Measurements from ENCODE around the gene GUK1.

The GUK1 gene

DNA sequence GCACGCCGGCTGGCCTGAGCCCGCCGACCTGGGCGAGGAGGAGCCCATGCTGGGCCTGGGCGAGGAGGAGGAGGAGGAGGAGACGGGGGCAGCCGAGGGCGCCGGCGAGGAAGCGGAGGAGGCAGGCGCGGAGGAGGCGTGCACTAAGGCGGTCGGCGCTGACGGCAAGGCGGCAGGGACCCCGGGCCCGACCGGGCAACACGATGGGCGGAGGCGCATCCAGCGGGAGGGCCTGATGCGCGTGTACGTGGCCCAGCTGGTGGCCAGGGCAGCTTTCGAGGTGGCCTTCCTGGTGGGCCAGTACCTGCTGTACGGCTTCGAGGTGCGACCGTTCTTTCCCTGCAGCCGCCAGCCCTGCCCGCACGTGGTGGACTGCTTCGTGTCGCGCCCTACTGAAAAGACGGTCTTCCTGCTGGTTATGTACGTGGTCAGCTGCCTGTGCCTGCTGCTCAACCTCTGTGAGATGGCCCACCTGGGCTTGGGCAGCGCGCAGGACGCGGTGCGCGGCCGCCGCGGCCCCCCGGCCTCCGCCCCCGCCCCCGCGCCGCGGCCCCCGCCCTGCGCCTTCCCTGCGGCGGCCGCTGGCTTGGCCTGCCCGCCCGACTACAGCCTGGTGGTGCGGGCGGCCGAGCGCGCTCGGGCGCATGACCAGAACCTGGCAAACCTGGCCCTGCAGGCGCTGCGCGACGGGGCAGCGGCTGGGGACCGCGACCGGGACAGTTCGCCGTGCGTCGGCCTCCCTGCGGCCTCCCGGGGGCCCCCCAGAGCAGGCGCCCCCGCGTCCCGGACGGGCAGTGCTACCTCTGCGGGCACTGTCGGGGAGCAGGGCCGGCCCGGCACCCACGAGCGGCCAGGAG is 18.3 kb downstream of the GUK1 start:
- Histone ChIP-seq H3K9me3 (no peaks in the 10 kb centered on the region), H3K4me3 (ENCODE audit: low read depth in 1 of 2, low read length in 1 of 2) (no peak overlapping the region), H3K36me3 (no peaks in the 10 kb centered on the region), H3K27ac (no peak overlapping the region), H3K27me3 (peaks cover 45% of the 10 kb centered on the region), H3K4me1 (ENCODE audit: control insufficient read depth in 1 of 2, insufficient read depth in 1 of 2, low read depth in 1 of 2, low read length in 1 of 2) (no peaks in the 10 kb centered on the region)
- TF ChIP-seq, protein P1, sequence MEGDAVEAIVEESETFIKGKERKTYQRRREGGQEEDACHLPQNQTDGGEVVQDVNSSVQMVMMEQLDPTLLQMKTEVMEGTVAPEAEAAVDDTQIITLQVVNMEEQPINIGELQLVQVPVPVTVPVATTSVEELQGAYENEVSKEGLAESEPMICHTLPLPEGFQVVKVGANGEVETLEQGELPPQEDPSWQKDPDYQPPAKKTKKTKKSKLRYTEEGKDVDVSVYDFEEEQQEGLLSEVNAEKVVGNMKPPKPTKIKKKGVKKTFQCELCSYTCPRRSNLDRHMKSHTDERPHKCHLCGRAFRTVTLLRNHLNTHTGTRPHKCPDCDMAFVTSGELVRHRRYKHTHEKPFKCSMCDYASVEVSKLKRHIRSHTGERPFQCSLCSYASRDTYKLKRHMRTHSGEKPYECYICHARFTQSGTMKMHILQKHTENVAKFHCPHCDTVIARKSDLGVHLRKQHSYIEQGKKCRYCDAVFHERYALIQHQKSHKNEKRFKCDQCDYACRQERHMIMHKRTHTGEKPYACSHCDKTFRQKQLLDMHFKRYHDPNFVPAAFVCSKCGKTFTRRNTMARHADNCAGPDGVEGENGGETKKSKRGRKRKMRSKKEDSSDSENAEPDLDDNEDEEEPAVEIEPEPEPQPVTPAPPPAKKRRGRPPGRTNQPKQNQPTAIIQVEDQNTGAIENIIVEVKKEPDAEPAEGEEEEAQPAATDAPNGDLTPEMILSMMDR (IDR thresholded peaks at IDR 0.05) = no peak

DNA sequence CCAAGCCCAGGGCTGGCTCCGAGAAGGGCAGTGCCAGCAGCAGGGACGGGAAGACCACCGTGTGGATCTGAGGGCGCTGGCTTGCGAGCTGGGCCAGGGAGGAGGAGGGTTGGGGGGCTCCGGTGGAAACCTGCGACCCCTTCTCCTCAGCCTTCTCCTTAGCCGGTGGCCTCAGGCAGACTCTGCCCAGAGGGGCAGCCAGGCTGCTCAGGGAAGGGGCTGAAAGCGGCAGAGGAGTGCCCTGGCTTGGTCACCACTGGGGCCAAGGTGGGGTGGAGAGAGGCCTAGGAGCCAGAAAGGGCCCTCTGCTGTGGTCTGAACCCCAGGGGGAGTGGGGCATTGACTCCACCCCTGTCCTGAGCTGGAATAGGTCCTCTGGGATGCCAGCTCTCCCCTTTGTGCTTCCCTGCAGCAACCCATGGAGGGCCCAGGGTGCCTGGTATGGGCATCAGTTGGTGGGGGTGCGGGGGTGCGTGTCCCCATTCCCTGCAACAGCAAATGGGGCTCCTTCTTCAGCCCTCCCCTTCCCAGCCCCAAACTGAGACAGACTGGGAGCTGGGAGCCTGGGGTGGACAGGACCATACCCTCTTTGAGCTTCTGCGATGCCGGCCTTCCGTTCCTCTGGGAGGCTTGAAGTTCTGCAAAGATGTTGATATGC is 19.1 kb downstream of the GUK1 start:
- H3K4me3 ChIP-seq (ENCODE audit: low read depth in 1 of 2, low read length in 1 of 2) = no peak overlapping the region

DNA sequence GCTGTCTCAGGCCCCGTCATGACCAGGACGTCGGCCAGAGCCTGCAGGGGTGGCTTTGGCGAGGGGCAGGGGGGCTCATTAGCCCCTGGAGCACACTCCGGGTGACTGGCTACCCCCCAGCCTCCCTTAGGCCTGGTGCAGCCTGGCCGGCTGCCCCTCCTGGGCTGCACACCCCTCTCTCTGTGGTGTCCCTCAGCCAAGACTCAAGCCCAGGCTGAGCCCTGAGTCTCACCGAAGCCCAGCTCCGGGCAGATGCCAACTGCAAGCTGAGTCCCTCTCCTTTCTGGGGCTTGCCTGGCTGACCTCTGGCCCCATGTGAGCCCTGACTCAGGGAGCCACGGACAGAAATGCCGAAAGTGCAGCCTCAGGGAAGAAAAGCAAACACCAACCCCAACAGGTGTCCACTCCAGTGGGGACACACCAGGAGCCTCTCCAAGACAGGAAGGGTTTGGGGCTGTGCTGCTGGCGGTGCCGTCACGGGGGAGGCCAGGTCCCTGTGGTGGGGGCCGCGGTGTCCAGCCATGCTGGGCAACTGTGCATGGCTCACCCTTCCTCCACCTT is 20.2 kb downstream of the GUK1 start:
- Histone ChIP-seq H3K27me3 (peaks cover 55% of the 10 kb centered on the region), H3K36me3 (no peaks in the 10 kb centered on the region), H3K4me3 (ENCODE audit: low read depth in 1 of 2, low read length in 1 of 2) (no peak overlapping the region), H3K9me3 (no peaks in the 10 kb centered on the region), H3K4me1 (ENCODE audit: control insufficient read depth in 1 of 2, insufficient read depth in 1 of 2, low read depth in 1 of 2, low read length in 1 of 2) (peaks cover 9% of the 10 kb centered on the region in 2 experiments), H3K27ac (no peak overlapping the region)
- TF ChIP-seq, protein P1 (IDR thresholded peaks at IDR 0.05) = no peak

More for the DNA sequence above, 19.1 kb downstream of the GUK1 start:
- Histone ChIP-seq H3K36me3 (no peaks in the 10 kb centered on the region), H3K9me3 (no peaks in the 10 kb centered on the region), H3K27me3 (peaks cover 53% of the 10 kb centered on the region), H3K4me1 (ENCODE audit: control insufficient read depth in 1 of 2, insufficient read depth in 1 of 2, low read depth in 1 of 2, low read length in 1 of 2) (no peaks in the 10 kb centered on the region), H3K27ac (no peak overlapping the region)
- TF ChIP-seq, protein P1 (IDR thresholded peaks at IDR 0.05) = no peak

DNA sequence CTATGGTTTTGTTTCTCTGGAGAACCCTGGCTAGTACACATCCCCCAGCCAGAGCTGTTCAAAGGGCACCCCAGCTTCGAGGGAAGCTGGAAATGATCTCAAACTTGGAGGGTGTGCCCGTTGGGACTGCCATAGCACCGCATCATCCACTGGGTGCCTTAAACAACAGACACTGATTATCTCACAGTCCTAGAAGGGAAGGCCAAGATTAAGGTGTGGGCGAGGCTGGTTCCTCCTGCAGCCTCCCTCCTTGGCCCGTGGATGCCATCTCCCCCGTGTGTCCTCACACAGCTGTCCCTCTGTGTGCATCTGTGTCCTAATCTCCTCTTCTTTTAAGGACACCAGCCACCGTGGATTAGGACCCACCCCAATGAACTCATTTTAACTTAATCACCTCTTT is 21.3 kb downstream of the GUK1 start:
- Histone ChIP-seq H3K27me3 (peaks cover 54% of the 10 kb centered on the region), H3K4me1 (ENCODE audit: control insufficient read depth in 1 of 2, insufficient read depth in 1 of 2, low read depth in 1 of 2, low read length in 1 of 2) (peaks cover 11 to 13% of the 10 kb centered on the region in 2 experiments), H3K4me3 (ENCODE audit: low read depth in 1 of 2, low read length in 1 of 2) (no peak overlapping the region), H3K36me3 (no peaks in the 10 kb centered on the region), H3K9me3 (no peaks in the 10 kb centered on the region), H3K27ac (no peak overlapping the region)
- TF ChIP-seq, protein P1 (IDR thresholded peaks at IDR 0.05) = no peak

DNA sequence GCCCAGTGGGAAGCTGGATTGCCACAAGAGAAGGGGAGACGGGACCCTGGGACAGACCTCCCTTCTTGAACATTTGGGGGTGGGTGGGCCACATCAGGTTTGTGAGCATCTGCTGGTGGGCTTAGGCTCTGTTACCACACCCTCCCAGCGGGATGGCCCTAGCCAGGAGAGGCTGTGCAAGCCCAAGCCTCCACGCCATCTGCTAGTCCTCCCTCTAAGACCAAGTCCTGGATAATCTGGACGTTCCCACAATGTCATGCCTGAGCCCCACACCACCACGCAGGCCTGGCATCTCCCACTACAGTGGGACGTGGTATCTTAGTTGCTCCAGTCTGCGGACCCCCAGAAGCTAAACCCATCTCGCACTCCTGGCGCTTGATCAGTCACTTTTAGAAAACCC is 21.8 kb downstream of the GUK1 start:
- Histone ChIP-seq H3K9me3 (no peaks in the 10 kb centered on the region), H3K4me3 (ENCODE audit: low read depth in 1 of 2, low read length in 1 of 2) (no peak overlapping the region), H3K27ac (no peak overlapping the region), H3K36me3 (no peaks in the 10 kb centered on the region), H3K27me3 (peaks cover 49% of the 10 kb centered on the region), H3K4me1 (ENCODE audit: control insufficient read depth in 1 of 2, insufficient read depth in 1 of 2, low read depth in 1 of 2, low read length in 1 of 2) (peaks cover 15 to 18% of the 10 kb centered on the region in 2 experiments)
- TF ChIP-seq, protein P1 (IDR thresholded peaks at IDR 0.05) = no peak
